Upper lobe of left lung (tissue), 4 donors: ENCODE measurements around the gene ABCA13.

Experiments used
- CTCF ChIP-seq, 6 experiments: fragments of 450-650 bp in 4 of 6; fragments of 200-600 bp in 2 of 6; sonication (generic) in 2 of 6; IDR thresholded peaks; one replicate each; pipeline ENCODE4 v1.5.1; 2016 to 2019; ENCODE audit warnings: antibody characterized with exemption in 6 of 6
- EP300 ChIP-seq, 4 donors: sonication (generic); formaldehyde crosslinking; IDR thresholded peaks; one replicate each; pipeline ENCODE4 v1.5.1; 2017; ENCODE audit warnings: antibody characterized with exemption in 4 of 4, control low read depth in 2 of 4
- POLR2A ChIP-seq, 4 donors: fragments of 450-650 bp; IDR thresholded peaks; one replicate each; pipeline ENCODE4 v1.5.1; 2016 to 2017; ENCODE audit warnings: antibody characterized with exemption in 4 of 4, mild to moderate bottlenecking in 2 of 4
- POLR2AphosphoS5 ChIP-seq, 2 donors: sonication (generic); formaldehyde crosslinking; IDR thresholded peaks; one replicate each; pipeline ENCODE4 v1.5.1; 2017; ENCODE audit warnings: antibody characterized with exemption in 2 of 2

GRCh38 chr7:48237354-48237753, 66.1 kb downstream of the ABCA13 start:
- no peak for TF ChIP-seq POLR2A (IDR thresholded peaks at IDR 0.05)
- no peak for TF ChIP-seq CTCF (IDR thresholded peaks at IDR 0.05)
- TF ChIP-seq POLR2AphosphoS5 (IDR thresholded peaks at IDR 0.05): no peak
- no peak for TF ChIP-seq EP300 (IDR thresholded peaks at IDR 0.05)
